ENCODE measurements around the gene ARID5B. TPM values are rescaled to one million over a fixed set of nuclear protein-coding genes. Genes with fewer than 3 reads are reported as not detected.

Gene ARID5B
- total and polyA plus RNA-seq, 2 donors (not counting 3 experiments of a cell fraction or from before 2014, with no cell fraction given): 5.6 to 8.9 TPM

DNA sequence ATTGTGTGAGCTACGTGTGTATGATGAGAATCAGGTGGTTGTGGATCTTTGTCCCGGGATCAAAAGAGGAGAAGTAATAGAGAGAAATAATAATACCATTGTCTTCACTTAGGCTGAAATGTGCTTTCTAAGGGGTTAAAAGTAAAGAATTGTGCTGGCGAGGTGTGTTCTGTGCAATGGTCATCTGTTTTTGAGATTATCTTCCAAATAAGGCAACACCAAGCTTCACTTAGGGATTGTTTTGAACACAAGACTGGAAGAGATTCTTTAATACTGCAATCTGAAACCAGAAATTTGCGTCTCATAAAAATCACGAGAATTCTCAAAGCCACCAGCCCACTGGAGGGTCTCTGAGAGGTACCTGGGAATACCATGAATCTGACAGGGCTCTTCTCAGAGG, 84.2 kb downstream of the ARID5B start:
- CTCF ChIA-PET: no interaction called here
- no peak for FAIRE-seq

DNA sequence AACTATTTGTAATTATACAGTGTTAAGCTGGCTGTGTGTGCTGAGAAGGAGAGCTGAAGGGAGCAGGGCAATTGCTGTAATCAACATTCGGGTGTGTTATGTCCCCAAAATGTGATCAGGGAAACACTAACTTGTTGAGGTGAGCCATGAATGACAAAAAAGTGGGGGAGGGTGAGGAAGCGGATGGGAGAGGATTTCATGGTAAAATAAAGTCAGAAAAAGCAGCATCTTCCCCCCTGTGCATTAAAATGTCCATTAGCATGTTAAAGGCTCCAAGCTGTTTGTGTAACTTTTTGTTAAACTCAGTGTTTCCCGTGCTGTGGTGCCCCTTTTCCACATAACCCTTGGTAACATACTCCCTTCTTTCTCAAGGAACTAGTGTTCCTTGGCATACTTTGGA, 84.9 kb downstream of the ARID5B start:
- Histone ChIP-seq H3K4me3 (replicated peaks in 1 of 3; ENCODE audit: insufficient read depth in 1 of 3, low read depth in 1 of 3, low read length in 3 of 3) (no peak overlapping the region), H3K9me3 (replicated peaks; ENCODE audit: control insufficient read depth, insufficient read depth, low read length) (no peaks in the 10 kb centered on the region), H3K9me1 (replicated peaks; ENCODE audit: control insufficient read depth, extremely low read depth, insufficient read depth, low read length) (no peaks in the 10 kb centered on the region), H2AFZ (ENCODE audit: low read depth, low read length) (no peak overlapping the region), H3K36me3 (ENCODE audit: control insufficient read depth in 2 of 2, extremely low read depth in 1 of 2, insufficient read depth in 2 of 2, low read length in 2 of 2) (no peaks in the 10 kb centered on the region), H3K4me1 (ENCODE audit: control insufficient read depth, extremely low read depth, insufficient read depth, low read length) (no peaks in the 10 kb centered on the region), H3K9ac (replicated peaks; ENCODE audit: extremely low read depth, insufficient read depth, low read length) (no peak overlapping the region), H4K20me1 (replicated peaks; ENCODE audit: control insufficient read depth, extremely low read depth, insufficient read depth, low read length) (no peaks in the 10 kb centered on the region), H3K79me2 (ENCODE audit: control insufficient read depth, insufficient read depth, low read length) (no peaks in the 10 kb centered on the region), H3K27me3 (ENCODE audit: control insufficient read depth in 2 of 2, insufficient read depth in 2 of 2, low read length in 2 of 2) (no peaks in the 10 kb centered on the region), H3K27ac (ENCODE audit: insufficient read depth, low read depth, low read length) (no peak overlapping the region), H3K4me2 (ENCODE audit: insufficient read depth, low read length) (no peak overlapping the region)
- CTCF ChIA-PET: interaction anchor here (1.4 kb wide), 1 partner anchor 90 kb away, joined by 4 read pairs; no protein-coding TSS in a partner anchor
- POLR2A ChIA-PET: no interaction called here
- no TSS peak for BruUV-seq (replicated peaks)
- TF ChIP-seq MYC (IDR thresholded peaks at IDR 0.05; ENCODE audit: low read depth, low read length) (no peak), JUN (IDR thresholded peaks at IDR 0.05; ENCODE audit: borderline replicate concordance, insufficient read depth, insufficient read length, low read depth) (no peak), POLR2A (IDR thresholded peaks at IDR 0.05; ENCODE audit: low read depth, low read length) (no peak), GATA2 (IDR thresholded peaks at IDR 0.05; ENCODE audit: insufficient read depth, insufficient read length, low read depth, low read length) (no peak), FOS (IDR thresholded peaks at IDR 0.05; ENCODE audit: borderline replicate concordance, insufficient read depth, low read length) (no peak), EZH2 (IDR thresholded peaks at IDR 0.05; ENCODE audit: borderline replicate concordance, low read depth, low read length, severe bottlenecking) (no peak), POLR2AphosphoS5 (IDR thresholded peaks at IDR 0.05; ENCODE audit: insufficient read depth, low read depth, low read length) (no peak)
- TF ChIP-seq, protein P1, sequence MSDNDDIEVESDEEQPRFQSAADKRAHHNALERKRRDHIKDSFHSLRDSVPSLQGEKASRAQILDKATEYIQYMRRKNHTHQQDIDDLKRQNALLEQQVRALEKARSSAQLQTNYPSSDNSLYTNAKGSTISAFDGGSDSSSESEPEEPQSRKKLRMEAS (IDR thresholded peaks at IDR 0.05; ENCODE audit: insufficient read depth, insufficient read length): no peak
- TF ChIP-seq, protein P2, sequence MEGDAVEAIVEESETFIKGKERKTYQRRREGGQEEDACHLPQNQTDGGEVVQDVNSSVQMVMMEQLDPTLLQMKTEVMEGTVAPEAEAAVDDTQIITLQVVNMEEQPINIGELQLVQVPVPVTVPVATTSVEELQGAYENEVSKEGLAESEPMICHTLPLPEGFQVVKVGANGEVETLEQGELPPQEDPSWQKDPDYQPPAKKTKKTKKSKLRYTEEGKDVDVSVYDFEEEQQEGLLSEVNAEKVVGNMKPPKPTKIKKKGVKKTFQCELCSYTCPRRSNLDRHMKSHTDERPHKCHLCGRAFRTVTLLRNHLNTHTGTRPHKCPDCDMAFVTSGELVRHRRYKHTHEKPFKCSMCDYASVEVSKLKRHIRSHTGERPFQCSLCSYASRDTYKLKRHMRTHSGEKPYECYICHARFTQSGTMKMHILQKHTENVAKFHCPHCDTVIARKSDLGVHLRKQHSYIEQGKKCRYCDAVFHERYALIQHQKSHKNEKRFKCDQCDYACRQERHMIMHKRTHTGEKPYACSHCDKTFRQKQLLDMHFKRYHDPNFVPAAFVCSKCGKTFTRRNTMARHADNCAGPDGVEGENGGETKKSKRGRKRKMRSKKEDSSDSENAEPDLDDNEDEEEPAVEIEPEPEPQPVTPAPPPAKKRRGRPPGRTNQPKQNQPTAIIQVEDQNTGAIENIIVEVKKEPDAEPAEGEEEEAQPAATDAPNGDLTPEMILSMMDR (IDR thresholded peaks at IDR 0.05; ENCODE audit: extremely low read depth in 1 of 2, insufficient read depth in 1 of 2, low read depth in 1 of 2, low read length in 2 of 2): no peak
- intact Hi-C loops (cut with micrococcal nuclease) (no loop called here), dilution Hi-C loops (cut with MboI; ENCODE audit: extremely low pct_ligation_motif_present, low sequenced_read_pairs) (no loop called here)
- no peak for DNase-seq (ENCODE audit: low read depth, low spot score)
- FAIRE-seq: no peak

More for the DNA sequence above, 84.2 kb downstream of the ARID5B start:
- Histone ChIP-seq H3K4me2 (ENCODE audit: insufficient read depth, low read length) (no peak overlapping the region), H4K20me1 (replicated peaks; ENCODE audit: control insufficient read depth, extremely low read depth, insufficient read depth, low read length) (no peaks in the 10 kb centered on the region), H3K9ac (replicated peaks; ENCODE audit: extremely low read depth, insufficient read depth, low read length) (no peak overlapping the region), H3K27me3 (ENCODE audit: control insufficient read depth in 2 of 2, insufficient read depth in 2 of 2, low read length in 2 of 2) (no peaks in the 10 kb centered on the region), H3K79me2 (ENCODE audit: control insufficient read depth, insufficient read depth, low read length) (no peaks in the 10 kb centered on the region), H3K36me3 (ENCODE audit: control insufficient read depth in 2 of 2, extremely low read depth in 1 of 2, insufficient read depth in 2 of 2, low read length in 2 of 2) (no peaks in the 10 kb centered on the region), H2AFZ (ENCODE audit: low read depth, low read length) (no peak overlapping the region), H3K27ac (ENCODE audit: insufficient read depth, low read depth, low read length) (no peak overlapping the region), H3K9me1 (replicated peaks; ENCODE audit: control insufficient read depth, extremely low read depth, insufficient read depth, low read length) (no peaks in the 10 kb centered on the region), H3K4me1 (ENCODE audit: control insufficient read depth, extremely low read depth, insufficient read depth, low read length) (no peaks in the 10 kb centered on the region), H3K4me3 (replicated peaks in 1 of 3; ENCODE audit: insufficient read depth in 1 of 3, low read depth in 1 of 3, low read length in 3 of 3) (no peak overlapping the region), H3K9me3 (replicated peaks; ENCODE audit: control insufficient read depth, insufficient read depth, low read length) (no peaks in the 10 kb centered on the region)
- BruUV-seq (replicated peaks): no TSS peak
- intact Hi-C loops (cut with micrococcal nuclease): no loop called here
- no peak for TF ChIP-seq POLR2AphosphoS5 (IDR thresholded peaks at IDR 0.05; ENCODE audit: insufficient read depth, low read depth, low read length)
- no peak for TF ChIP-seq JUN (IDR thresholded peaks at IDR 0.05; ENCODE audit: borderline replicate concordance, insufficient read depth, insufficient read length, low read depth)
- TF ChIP-seq POLR2A (IDR thresholded peaks at IDR 0.05; ENCODE audit: low read depth, low read length): no peak
- no peak for TF ChIP-seq MYC (IDR thresholded peaks at IDR 0.05; ENCODE audit: low read depth, low read length)
- dilution Hi-C loops (cut with MboI; ENCODE audit: extremely low pct_ligation_motif_present, low sequenced_read_pairs): no loop called here
- POLR2A ChIA-PET: no interaction called here
- no peak for DNase-seq (ENCODE audit: low read depth, low spot score)

Measured in endothelial cell of umbilical vein (primary cell).